K562 (cell line): Measurements from ENCODE around the gene SPHK2. TPM values are rescaled to one million over a fixed set of nuclear protein-coding genes. Genes with fewer than 3 reads are reported as not detected.

Experiments used
- AFF1 ChIP-seq, 2 experiments: fragments of 450-650 bp; IDR thresholded peaks; 2 replicates each; pipeline ENCODE4 v1.6.1; 2018; ENCODE audit warnings: mild to moderate bottlenecking in 2 of 2, low read depth in 1 of 2; ENCODE audit not compliant: partially characterized antibody in 2 of 2
- CTBP1 ChIP-seq: fragments of 450-650 bp; IDR thresholded peaks from 2 replicates; pipeline ENCODE4 v1.6.1; 2016; ENCODE audit warnings: borderline replicate concordance
- EHMT2 ChIP-seq: fragments of 450-650 bp; IDR thresholded peaks from 2 replicates; pipeline ENCODE4 v1.6.1; 2018; ENCODE audit warnings: antibody characterized with exemption
- ETV5 ChIP-seq: sonication (generic); formaldehyde crosslinking; IDR thresholded peaks from 2 replicates; pipeline ENCODE4 v1.4.0; 2020; ENCODE audit warnings: low read depth, mild to moderate bottlenecking, missing genetic modification reagents
- HCFC1 ChIP-seq: IDR thresholded peaks from 2 replicates; pipeline ENCODE4 v1.6.1; 2012; ENCODE audit warnings: low read depth, low read length, improper control_type of control experiment
- JUN ChIP-seq, 2 experiments: sonication (generic) in 1 of 2; formaldehyde crosslinking in 1 of 2; IDR thresholded peaks; 2 replicates each; pipeline versions ENCODE4 v1.6.1 to v1.8.0; 2012 to 2022; ENCODE audit warnings: borderline replicate concordance in 2 of 2, mild to moderate bottlenecking in 2 of 2, improper control_type of control experiment in 1 of 2, low read depth in 1 of 2, low read length in 1 of 2, missing genetic modification reagents in 1 of 2
- NR2C2 ChIP-seq, 2 experiments: fragments of 200-800 bp in 1 of 2; sonication (Bioruptor generic) in 1 of 2; sonication (generic) in 1 of 2; formaldehyde crosslinking in 1 of 2; IDR thresholded peaks; 2 replicates each; pipeline versions ENCODE4 v1.6.1 to v1.8.0; 2016 to 2022; ENCODE audit warnings: mild to moderate bottlenecking in 1 of 2, missing compliant biosample characterization in 1 of 2, missing genetic modification characterization in 1 of 2, missing genetic modification reagents in 1 of 2
- RAD21 ChIP-seq, 2 experiments: fragments of 250-450 bp in 1 of 2; fragments of 450-650 bp in 1 of 2; sonication (Bioruptor Pico) in 1 of 2; formaldehyde crosslinking in 1 of 2; IDR thresholded peaks in 1 of 2; conservative IDR thresholded peaks in 1 of 2; 2 replicates each; pipeline versions ENCODE4 v1.4.0 to v1.8.0; 2020 to 2022; ENCODE audit warnings: mild to moderate bottlenecking in 2 of 2, moderate library complexity in 1 of 2
- TAF7 ChIP-seq: fragments of 450-650 bp; IDR thresholded peaks from 2 replicates; pipeline ENCODE4 v1.6.1; 2016; ENCODE audit warnings: missing genetic modification characterization, missing compliant biosample characterization
- USF1 ChIP-seq: sonication (generic); formaldehyde crosslinking; IDR thresholded peaks from 2 replicates; pipeline ENCODE4 v1.9.0; 2022; ENCODE audit warnings: mild to moderate bottlenecking, missing genetic modification reagents
- ZFP36 ChIP-seq: fragments of 150-350 bp; IDR thresholded peaks from 2 replicates; pipeline ENCODE4 v1.6.1; 2018; ENCODE audit warnings: low read length, low read depth; ENCODE audit not compliant: partially characterized antibody
- ZNF175 ChIP-seq: fragments of 200-800 bp; sonication (Bioruptor generic); IDR thresholded peaks from 2 replicates; pipeline ENCODE4 v1.6.1; 2016; ENCODE audit warnings: low read depth, mild to moderate bottlenecking, missing genetic modification characterization, missing compliant biosample characterization
- polyA plus RNA-seq, 8 experiments: library from polyadenylated mRNA; depleted of rRNA in 4 of 8; stranded (reverse) in 5 of 8; unstranded in 3 of 8; fragments of >200 nt; fragmentation: Nextera tagmentation in 2 of 8; fragmentation: Illumina TruSeq in 1 of 8; extraction: Ambion mirVana in 2 of 8; extraction: Trizol in 1 of 8; gene quantifications; 2 replicates each; pipeline versions ENCODE4 v1.2.1 to v1.2.3, GENCODE V29; 2011 to 2014; ENCODE audit warnings: inconsistent platforms in 1 of 8, missing spikeins in 1 of 8
- total RNA-seq, 7 experiments: library from RNA; depleted of rRNA in 6 of 7; stranded (reverse); fragments of >200 nt in 6 of 7; fragmentation: Illumina TruSeq in 2 of 7; extraction: Trizol in 2 of 7; gene quantifications; 2 replicates each; pipeline versions ENCODE4 v1.2.1 to v1.2.3, GENCODE V29; 2011 to 2021; ENCODE audit warnings: low replicate concordance in 1 of 7
- TF ChIP-seq, protein P1 (sequence below): fragments of 250-450 bp; sonication (Bioruptor Pico); IDR thresholded peaks from 2 replicates; pipeline ENCODE4 v1.9.0; 2021; ENCODE audit warnings: mild to moderate bottlenecking

The SPHK2 gene
- total and polyA plus RNA-seq, 9 of the 15 experiments (the other 6 are each of a cell fraction or from before 2014, with no cell fraction given) = 0.10 to 15.2 (median 2.9) TPM

DNA sequence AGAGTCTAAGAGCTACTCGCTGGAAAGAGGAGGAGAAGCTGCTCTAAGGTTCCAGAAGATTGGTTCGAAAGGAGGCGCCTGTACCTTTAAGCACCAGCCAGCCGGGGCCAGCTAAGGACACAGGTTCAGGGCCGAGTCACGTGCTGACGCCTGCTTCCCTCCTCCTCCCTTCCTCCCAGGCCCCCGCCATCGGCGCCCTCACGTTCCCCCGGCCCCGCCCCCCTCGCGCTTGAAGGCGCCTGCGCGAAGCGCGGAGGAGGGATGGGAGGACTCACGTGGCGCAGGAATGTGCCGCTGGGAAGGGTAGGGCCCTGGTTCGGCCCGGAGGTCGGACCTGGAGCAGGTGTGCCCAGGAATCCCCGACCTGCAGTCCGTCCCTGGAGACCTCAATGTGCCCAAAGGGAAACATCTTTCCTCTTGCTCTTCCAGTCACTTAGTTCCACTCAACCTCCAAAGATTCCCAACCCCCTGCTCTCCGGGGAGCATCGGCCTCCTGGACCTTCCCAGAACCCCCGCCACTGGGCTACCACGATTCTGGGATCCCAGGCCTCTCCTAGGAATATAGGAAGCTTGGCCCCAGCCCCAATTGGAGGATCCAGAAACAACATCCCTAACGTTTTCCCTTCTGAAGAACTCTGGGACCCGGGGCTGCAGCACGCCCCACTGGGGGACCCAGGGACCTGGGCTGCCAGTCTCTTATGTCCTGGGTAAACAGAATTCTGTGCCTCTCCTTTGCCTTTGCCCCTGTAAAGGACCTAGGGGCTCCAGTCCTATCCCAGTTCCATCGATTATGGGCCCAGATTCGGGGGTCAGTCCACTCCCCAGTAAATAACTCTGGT, 15.3 kb downstream of the SPHK2 start (continued):
- TF ChIP-seq AFF1 (IDR thresholded peaks at IDR 0.05; ENCODE audit: low read depth in 1 of 2, partially characterized antibody in 2 of 2) = peak; percentile 13 to 36
- TF ChIP-seq JUN (IDR thresholded peaks at IDR 0.05; ENCODE audit: borderline replicate concordance, low read depth, low read length) = peak; percentile 26; the same call in 1 of the 2 replicates
- no peak for TF ChIP-seq JUN (CRISPR knock-in tag; IDR thresholded peaks at IDR 0.05; ENCODE audit: borderline replicate concordance)
- no peak; the same call in 1 of the 2 replicates for TF ChIP-seq ETV5 (CRISPR knock-in tag)
- TF ChIP-seq RAD21 (CRISPR knock-in tag; conservative IDR thresholded peaks at IDR 0.05 in 1 of 2, IDR thresholded peaks at IDR 0.05 in 1 of 2) = 0 out of 4 replicates have a peak, but pooled peaks of 1 of the 2 experiments have one; percentile 9
- no peak for TF ChIP-seq EHMT2
- no peak for TF ChIP-seq TAF7 (tag)
- no peak for TF ChIP-seq ZNF175 (CRISPR knock-in tag)
- TF ChIP-seq HCFC1 = peak; percentile 23; the same call in 1 of the 2 replicates
- TF ChIP-seq USF1 = peak; percentile 96
- TF ChIP-seq CTBP1 = peak; percentile 2; the same call in 1 of the 2 replicates
- TF ChIP-seq, protein P1, sequence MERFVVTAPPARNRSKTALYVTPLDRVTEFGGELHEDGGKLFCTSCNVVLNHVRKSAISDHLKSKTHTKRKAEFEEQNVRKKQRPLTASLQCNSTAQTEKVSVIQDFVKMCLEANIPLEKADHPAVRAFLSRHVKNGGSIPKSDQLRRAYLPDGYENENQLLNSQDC (CRISPR knock-in tag) = 0 out of 2 replicates have a peak, but pooled peaks have one; percentile 60
- TF ChIP-seq NR2C2 (CRISPR knock-in tag; IDR thresholded peaks at IDR 0.05) = no peak
- TF ChIP-seq NR2C2 (tag; IDR thresholded peaks at IDR 0.05) = no peak
- TF ChIP-seq ZFP36 = peak; percentile 52
